Ovary (tissue), 3 donors: ENCODE measurements around the gene LRP1B.

Experiments used
- CTCF ChIP-seq, 3 donors: fragments of 450-650 bp in 2 of 3; fragments of 200-600 bp in 1 of 3; IDR thresholded peaks; one replicate each; pipeline versions ENCODE4 v1.5.1 to v1.8.0; 2016 to 2022; ENCODE audit warnings: antibody characterized with exemption in 3 of 3, mild to moderate bottlenecking in 1 of 3
- EP300 ChIP-seq: sonication (generic); formaldehyde crosslinking; IDR thresholded peaks from one replicate; pipeline ENCODE4 v1.6.1; 2017; ENCODE audit warnings: antibody characterized with exemption
- donor health status: DM: no; HTN: no; CAD: no.

- no peak for TF ChIP-seq CTCF (IDR thresholded peaks at IDR 0.05)
- TF ChIP-seq EP300: no peak
Measured at GRCh38 chr2:141200191-141200590, 930.6 kb downstream of the LRP1B start.
